Smooth muscle cell (in vitro differentiated cells): Measurements from ENCODE around the gene SKIDA1. TPM values are rescaled to one million over a fixed set of nuclear protein-coding genes. Genes with fewer than 3 reads are reported as not detected.

Experiments used
- DNase-seq: peaks from one replicate; lab custom pipeline; 2025; ENCODE audit not compliant: unreplicated experiment; lab: John Stamatoyannopoulos, UW
- H2AFZ ChIP-seq: fragments of 200-600 bp; sonication (generic); 2 replicates; pipeline ENCODE4 v1.6.0; 2016; ENCODE audit warnings: antibody characterized with exemption, low read depth, mild to moderate bottlenecking
- H3F3A ChIP-seq: fragments of 200-600 bp; sonication (generic); 2 replicates; pipeline ENCODE4 v1.6.0; 2017; ENCODE audit warnings: antibody characterized with exemption, low read depth
- H3K27ac ChIP-seq: fragments of 200-600 bp; sonication (generic); 2 replicates; pipeline ENCODE4 v1.5.1; 2016; ENCODE audit warnings: low read depth, mild to moderate bottlenecking
- H3K27me3 ChIP-seq: fragments of 200-600 bp; sonication (generic); 2 replicates; pipeline ENCODE4 v1.6.1; 2016; ENCODE audit warnings: low read depth, mild to moderate bottlenecking
- H3K36me3 ChIP-seq: fragments of 200-600 bp; sonication (generic); 2 replicates; pipeline ENCODE4 v1.5.1; 2016; ENCODE audit warnings: low read depth
- H3K4me1 ChIP-seq: fragments of 200-600 bp; sonication (generic); 2 replicates; pipeline ENCODE4 v1.5.1; 2016; ENCODE audit warnings: low read depth
- H3K4me2 ChIP-seq: fragments of 200-600 bp; sonication (generic); 2 replicates; pipeline ENCODE4 v1.6.0; 2016; ENCODE audit warnings: mild to moderate bottlenecking
- H3K4me3 ChIP-seq: fragments of 200-600 bp; sonication (generic); 2 replicates; pipeline ENCODE4 v1.5.1; 2016; ENCODE audit warnings: mild to moderate bottlenecking
- H3K79me2 ChIP-seq: fragments of 200-600 bp; sonication (generic); 2 replicates; pipeline ENCODE4 v1.6.0; 2016; ENCODE audit warnings: low read depth, mild to moderate bottlenecking
- H3K9ac ChIP-seq: fragments of 200-600 bp; sonication (generic); 2 replicates; pipeline ENCODE4 v1.6.0; 2016; ENCODE audit warnings: low read depth
- H3K9me3 ChIP-seq: fragments of 200-600 bp; sonication (generic); replicated peaks from 2 replicates; pipeline ENCODE4 v1.5.1; 2016; ENCODE audit warnings: low read depth
- H4K20me1 ChIP-seq: fragments of 200-600 bp; sonication (generic); 2 replicates; pipeline ENCODE4 v1.6.0; 2016; ENCODE audit warnings: low read depth
- WGBS: methylation state at CpG from one replicate; pipeline ENCODE4 v1.1.7; 2016; ENCODE audit warnings: low lambda C conversion rate; 5-methylcytosine and 5-hydroxymethylcytosine counted together
- polyA plus RNA-seq: library from polyadenylated mRNA; unstranded; fragments of >200 nt; fragmentation: Nextera tagmentation; extraction: Ambion mirVana; gene quantifications from 2 replicates; pipeline ENCODE4 v1.2.1, GENCODE V29; 2016
- total RNA-seq: library from RNA; depleted of rRNA; stranded (reverse); fragments of >200 nt; gene quantifications from 2 replicates; pipeline ENCODE4 v1.2.3, GENCODE V29; 2014
- TF ChIP-seq, protein P1 (sequence below): fragments of 200-600 bp; sonication (generic); IDR thresholded peaks from 2 replicates; pipeline ENCODE4 v1.5.1; 2017; ENCODE audit warnings: borderline replicate concordance, mild to moderate bottlenecking, antibody characterized with exemption; ENCODE audit not compliant: insufficient read depth, poor library complexity, severe bottlenecking

Gene SKIDA1
- total and polyA plus RNA-seq, 2 experiments from 2014 or later, result 0.53 to 1.8 TPM

DNA sequence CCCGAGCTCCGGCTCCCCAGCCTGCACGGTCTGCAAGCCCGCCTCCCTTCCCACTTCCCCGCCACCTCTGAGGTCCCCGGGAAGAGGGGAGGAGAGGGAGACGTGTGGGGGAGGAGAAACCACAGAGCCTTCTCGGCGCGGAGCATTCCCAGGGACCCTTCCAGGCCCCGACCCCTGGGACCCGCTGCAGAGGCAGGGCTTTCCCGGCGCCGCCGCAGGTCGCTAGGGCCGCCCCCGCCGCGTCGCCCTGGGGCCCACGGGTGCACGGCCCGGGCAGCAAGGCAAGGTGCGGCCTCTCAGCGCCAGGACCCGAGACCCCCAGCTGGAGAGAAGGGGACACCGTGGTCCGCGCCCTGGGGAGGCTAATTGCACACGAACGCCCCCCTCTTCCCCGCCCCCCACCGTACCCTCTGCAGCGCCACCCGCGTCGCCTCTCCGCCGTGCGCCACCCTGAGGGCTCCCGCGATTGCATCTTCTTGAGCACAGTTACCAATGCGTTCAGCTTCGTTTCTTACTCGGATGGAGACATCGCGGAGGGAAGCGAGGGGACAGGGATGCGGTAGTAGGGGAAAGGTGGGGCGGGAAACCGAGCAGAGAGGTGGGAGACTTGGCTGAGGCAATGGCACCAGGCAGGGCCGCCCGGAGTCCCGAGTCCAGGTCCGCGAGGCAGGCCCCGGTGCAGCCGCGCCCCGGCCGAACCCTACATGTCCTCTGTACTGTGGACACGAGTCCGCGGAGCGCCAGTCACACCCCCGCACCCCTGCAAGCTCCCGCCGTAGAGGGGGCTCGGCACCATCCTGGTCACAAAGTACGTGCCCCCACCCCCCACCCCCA lies 28.9 kb downstream of the SKIDA1 start:
- no peak for DNase-seq
- no peaks in the 10 kb centered on the region for H3K9me3 ChIP-seq
- no peaks in the 10 kb centered on the region for H3K36me3 ChIP-seq
- peaks cover 4% of the 10 kb centered on the region for H3F3A ChIP-seq
- H4K20me1 ChIP-seq, result no peaks in the 10 kb centered on the region
- peak overlapping the region; percentile 79 for H3K4me3 ChIP-seq
- peak overlapping the region; percentile 78 for H2AFZ ChIP-seq
- peak overlapping the region; percentile 100 for H3K4me2 ChIP-seq
- peak overlapping the region; percentile 50 for H3K27ac ChIP-seq
- H3K9ac ChIP-seq, result peak overlapping the region; percentile 67
- H3K4me1 ChIP-seq, result peaks cover 50% of the 10 kb centered on the region
- H3K27me3 ChIP-seq, result no peaks in the 10 kb centered on the region
- TF ChIP-seq, protein P1, sequence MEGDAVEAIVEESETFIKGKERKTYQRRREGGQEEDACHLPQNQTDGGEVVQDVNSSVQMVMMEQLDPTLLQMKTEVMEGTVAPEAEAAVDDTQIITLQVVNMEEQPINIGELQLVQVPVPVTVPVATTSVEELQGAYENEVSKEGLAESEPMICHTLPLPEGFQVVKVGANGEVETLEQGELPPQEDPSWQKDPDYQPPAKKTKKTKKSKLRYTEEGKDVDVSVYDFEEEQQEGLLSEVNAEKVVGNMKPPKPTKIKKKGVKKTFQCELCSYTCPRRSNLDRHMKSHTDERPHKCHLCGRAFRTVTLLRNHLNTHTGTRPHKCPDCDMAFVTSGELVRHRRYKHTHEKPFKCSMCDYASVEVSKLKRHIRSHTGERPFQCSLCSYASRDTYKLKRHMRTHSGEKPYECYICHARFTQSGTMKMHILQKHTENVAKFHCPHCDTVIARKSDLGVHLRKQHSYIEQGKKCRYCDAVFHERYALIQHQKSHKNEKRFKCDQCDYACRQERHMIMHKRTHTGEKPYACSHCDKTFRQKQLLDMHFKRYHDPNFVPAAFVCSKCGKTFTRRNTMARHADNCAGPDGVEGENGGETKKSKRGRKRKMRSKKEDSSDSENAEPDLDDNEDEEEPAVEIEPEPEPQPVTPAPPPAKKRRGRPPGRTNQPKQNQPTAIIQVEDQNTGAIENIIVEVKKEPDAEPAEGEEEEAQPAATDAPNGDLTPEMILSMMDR, result peak; percentile 25
- peaks cover 21% of the 10 kb centered on the region for H3K79me2 ChIP-seq
- under 1% methylated on average over 64 of the region's 72 CpGs for WGBS

DNA sequence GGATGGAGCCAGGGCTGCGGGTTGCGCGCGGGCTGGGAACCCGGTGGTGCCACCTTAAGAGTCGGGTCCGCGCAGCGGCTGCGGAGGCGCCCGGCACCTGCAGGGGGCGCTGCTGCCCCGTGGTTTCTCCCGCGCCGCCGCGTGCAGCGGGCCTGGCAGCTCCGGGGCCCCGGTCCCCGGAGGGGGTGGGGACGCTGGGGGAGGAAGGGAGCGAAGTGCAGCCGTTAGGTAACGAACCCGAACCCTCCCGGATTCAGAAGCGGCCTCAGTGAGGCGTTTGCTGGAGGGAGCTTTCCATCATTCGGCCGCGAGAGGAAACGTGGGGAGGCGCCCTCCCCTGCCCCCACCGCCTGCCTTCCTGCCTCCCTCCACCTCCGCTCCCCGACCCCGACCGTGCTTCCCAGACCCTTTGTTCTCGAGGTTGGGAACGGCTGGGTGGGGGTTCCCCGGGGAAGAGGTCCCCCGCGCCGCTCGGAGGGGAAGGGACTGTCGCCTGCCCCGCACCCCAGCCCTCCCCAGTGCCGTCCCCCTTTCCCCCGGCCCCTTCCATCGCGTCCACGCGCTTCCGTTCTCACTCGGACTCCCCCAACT lies 29.6 kb downstream of the SKIDA1 start:
- Histone ChIP-seq H3K9me3 (no peaks in the 10 kb centered on the region), H2AFZ (peak overlapping the region; percentile 68), H3K27ac (peak overlapping the region; percentile 50), H4K20me1 (no peaks in the 10 kb centered on the region), H3K4me3 (peak overlapping the region; percentile 79), H3K4me2 (peak overlapping the region; percentile 100), H3F3A (peaks cover 4% of the 10 kb centered on the region), H3K27me3 (no peaks in the 10 kb centered on the region), H3K36me3 (no peaks in the 10 kb centered on the region), H3K9ac (peak overlapping the region; percentile 67), H3K4me1 (peaks cover 43% of the 10 kb centered on the region), H3K79me2 (peaks cover 21% of the 10 kb centered on the region)
- TF ChIP-seq, protein P1, result peak; percentile 99
- peak; percentile 81 for DNase-seq
- under 1% methylated on average over 38 of the region's 58 CpGs for WGBS

DNA sequence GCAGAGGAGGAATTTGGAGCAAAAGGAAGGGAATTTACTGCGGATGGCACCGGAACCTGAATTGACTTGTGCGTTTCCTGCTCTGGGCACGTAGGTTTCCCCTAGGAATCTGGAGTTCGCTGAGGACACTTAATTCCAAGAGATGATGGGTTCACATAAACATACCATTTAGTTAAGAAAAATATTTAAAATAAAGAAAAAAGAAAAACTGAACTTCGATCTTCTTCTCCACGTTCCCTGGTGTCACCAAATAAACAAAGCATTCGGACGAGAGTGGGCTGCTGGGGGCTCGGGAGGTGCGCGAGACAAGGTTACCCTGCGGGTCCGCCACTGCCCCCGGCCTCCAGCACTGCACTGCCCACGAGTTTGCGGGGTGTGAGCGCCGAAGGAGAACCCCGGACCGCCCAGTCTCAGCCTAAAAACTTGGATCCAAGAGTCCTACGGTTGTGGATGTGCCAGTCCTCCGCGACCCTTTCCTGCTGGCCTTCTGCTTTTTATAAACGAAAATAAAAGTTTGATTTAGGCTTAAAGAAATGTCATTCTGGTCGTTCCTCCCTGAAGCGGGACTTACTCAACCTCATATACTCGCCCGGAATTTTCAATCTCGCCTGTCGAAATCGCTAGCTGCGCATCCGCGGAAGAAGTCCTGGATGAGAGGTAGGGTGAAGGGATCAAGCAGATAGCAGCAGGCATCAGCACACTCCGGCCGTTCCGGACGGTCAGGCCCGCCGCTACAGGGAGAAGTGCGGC lies 30.3 kb downstream of the SKIDA1 start:
- peak overlapping the region; percentile 79 for H3K4me3 ChIP-seq
- no peak for DNase-seq
- H3K9ac ChIP-seq, result peak overlapping the region; percentile 11
- no peaks in the 10 kb centered on the region for H3K36me3 ChIP-seq
- H3K27ac ChIP-seq, result peak overlapping the region; percentile 39
- H3K79me2 ChIP-seq, result peaks cover 21% of the 10 kb centered on the region
- no peaks in the 10 kb centered on the region for H3K9me3 ChIP-seq
- H3F3A ChIP-seq, result peaks cover 4% of the 10 kb centered on the region
- no peaks in the 10 kb centered on the region for H4K20me1 ChIP-seq
- peak overlapping the region; percentile 100 for H3K4me2 ChIP-seq
- peak overlapping the region; percentile 68 for H2AFZ ChIP-seq
- TF ChIP-seq, protein P1, result peak; percentile 8
- H3K27me3 ChIP-seq, result no peaks in the 10 kb centered on the region
- 2% methylated on average over 42 of the region's 42 CpGs for WGBS
- peaks cover 40% of the 10 kb centered on the region for H3K4me1 ChIP-seq
